Fibroblast of villous mesenchyme (primary cell): ENCODE results near the gene MYNN. TPM values are rescaled to one million over a fixed set of nuclear protein-coding genes. Genes with fewer than 3 reads are reported as not detected.

ENCODE experiments used
- DNase-seq: peaks from one replicate; pipeline ENCODE4 v3.0.0-alpha.2; 2010; ENCODE audit warnings: low read depth
- H3K4me3 ChIP-seq: 2 replicates; pipeline ENCODE4 v1.5.1; 2011; ENCODE audit warnings: low read depth, mild to moderate bottlenecking, low read length
- CTCF ChIP-seq: IDR thresholded peaks from 2 replicates; pipeline ENCODE4 v1.5.1; 2012; ENCODE audit warnings: low read depth, mild to moderate bottlenecking, low read length; ENCODE audit not compliant: insufficient read depth
- total RNA-seq: library from RNA; depleted of rRNA; stranded (reverse); fragments of >200 nt; gene quantifications from 2 replicates; pipeline ENCODE4 v1.2.3, GENCODE V29; 2012

Gene MYNN
- total RNA-seq, 1 donor = 25.5 TPM

- DNase-seq = no peak
- peak overlapping the region; percentile 91 for H3K4me3 ChIP-seq
- no peak for TF ChIP-seq CTCF
Observed at GRCh38 chr3:169774186-169774585, 990 bp downstream of the MYNN start.

GRCh38 chr3:169777822-169778221 is 4.6 kb downstream of the MYNN start:
- no peak for DNase-seq
- no peak overlapping the region for H3K4me3 ChIP-seq
- TF ChIP-seq CTCF = no peak

GRCh38 chr3:169780742-169781141 is 7.5 kb downstream of the MYNN start:
- H3K4me3 ChIP-seq = no peak overlapping the region
- DNase-seq = no peak
- TF ChIP-seq CTCF = no peak

- TF ChIP-seq CTCF = no peak
- DNase-seq = no peak
- H3K4me3 ChIP-seq = no peak overlapping the region
Observed at GRCh38 chr3:169781209-169781855, 8.1 kb downstream of the MYNN start.

GRCh38 chr3:169787120-169787519 is 13.9 kb downstream of the MYNN start:
- TF ChIP-seq CTCF = no peak
- no peak for DNase-seq
- H3K4me3 ChIP-seq = no peak overlapping the region

- no peak overlapping the region for H3K4me3 ChIP-seq
- DNase-seq = no peak
- no peak for TF ChIP-seq CTCF
Observed at GRCh38 chr3:169787791-169788190, 14.6 kb downstream of the MYNN start.

GRCh38 chr3:169790219-169790618 is 17.0 kb downstream of the MYNN start:
- TF ChIP-seq CTCF = no peak
- DNase-seq = no peak
- no peak overlapping the region for H3K4me3 ChIP-seq
